ENCODE results near the gene LRRN3.

- TF ChIP-seq ATF2 (tag by site-specific recombination; IDR thresholded peaks at IDR 0.05; ENCODE audit: low read depth) (no peak), CTCF (tag by site-specific recombination; IDR thresholded peaks at IDR 0.05) (no peak), REST (tag by site-specific recombination; IDR thresholded peaks at IDR 0.05) (no peak), ZBTB1 (tag by site-specific recombination; IDR thresholded peaks at IDR 0.05) (no peak), ZEB2 (tag by site-specific recombination; IDR thresholded peaks at IDR 0.05) (no peak)
These were observed 37.9 kb upstream of the LRRN3 start for GRCh38 chr7:111053035-111053434.
